B cell (primary cell): Measurements from ENCODE around the gene NBEAL1. TPM values are rescaled to one million over a fixed set of nuclear protein-coding genes. Genes with fewer than 3 reads are reported as not detected.
A peak's percentile ranks its signal among the peaks of the same experiment; 100 is the strongest.
"Not testable (repeated sequence)": the region's sequence is repeated elsewhere in the genome, so short reads cannot be mapped to it uniquely, and the experiment has no call there.

Experiments
- ATAC-seq: fragments of 200-7000 bp; cut with Tn5 transposase; one replicate; pipeline ENCODE4 v1.10.0; 2021; ENCODE audit warnings: low read depth, mild to moderate bottlenecking, moderate number of reproducible peaks, moderate library complexity
- CTCF ChIA-PET: fragments of 350-600 bp; sonication (Branson Sonifier 250); formaldehyde crosslinking; loops from one replicate; lab custom pipeline; 2021; ENCODE audit warnings: antibody characterized with exemption, inconsistent platforms; lab: Charles Lee
- POLR2A ChIA-PET: fragments of 350-600 bp; sonication (Branson Sonifier 250); formaldehyde crosslinking; loops from one replicate; lab custom pipeline; 2021; ENCODE audit warnings: antibody characterized with exemption; lab: Charles Lee
- DNase-seq: peaks from one replicate; pipeline ENCODE4 v3.0.0; 2013
- H2AFZ ChIP-seq: 2 replicates; pipeline ENCODE4 v1.6.1; 2012; ENCODE audit warnings: mild to moderate bottlenecking, low read depth, low read length; ENCODE audit not compliant: insufficient read depth, poor library complexity, severe bottlenecking
- H3K27ac ChIP-seq, 2 donors: 1 replicate in 1 of 2; 2 replicates in 1 of 2; pipeline ENCODE4 v1.5.1; 2012 to 2013; ENCODE audit warnings: low read length in 2 of 2, mild to moderate bottlenecking in 2 of 2, moderate library complexity in 1 of 2
- H3K27me3 ChIP-seq, 4 experiments: fragments of 200-600 bp in 1 of 4; sonication (generic) in 1 of 4; replicated peaks in 1 of 4; 1 replicate in 2 of 4; 2 replicates in 2 of 4; pipeline versions ENCODE4 v1.6.1 to v1.7.0; 2013 to 2016; ENCODE audit warnings: low read length in 3 of 4, mild to moderate bottlenecking in 2 of 4, mixed read lengths in 1 of 4, moderate library complexity in 1 of 4; ENCODE audit not compliant: insufficient read depth in 4 of 4, control insufficient read depth in 3 of 4; ENCODE audit errors: control extremely low read depth in 1 of 4
- H3K36me3 ChIP-seq, 2 experiments: replicated peaks in 1 of 2; 1 replicate in 1 of 2; 2 replicates in 1 of 2; pipeline versions ENCODE4 v1.6.1 to v1.7.1; 2013; ENCODE audit warnings: low read length in 1 of 2; ENCODE audit not compliant: insufficient read depth in 2 of 2, control insufficient read depth in 1 of 2; ENCODE audit errors: control extremely low read depth in 1 of 2, extremely low read depth in 1 of 2
- H3K4me1 ChIP-seq, 2 donors: fragments of 200-600 bp in 1 of 2; sonication (generic) in 1 of 2; 1 replicate in 1 of 2; 2 replicates in 1 of 2; pipeline versions ENCODE4 v1.5.1 to v1.6.1; 2013 to 2017; ENCODE audit warnings: low read length in 2 of 2; ENCODE audit not compliant: control insufficient read depth in 2 of 2, insufficient read depth in 2 of 2
- H3K4me2 ChIP-seq: replicated peaks from 2 replicates; pipeline ENCODE3; 2012; ENCODE audit warnings: mild to moderate bottlenecking, low read depth, low read length; ENCODE audit not compliant: poor library complexity, severe bottlenecking
- H3K4me3 ChIP-seq, 5 experiments: fragments of 200-600 bp in 1 of 5; sonication (generic) in 1 of 5; 1 replicate in 3 of 5; 2 replicates in 2 of 5; pipeline versions ENCODE4 v1.5.1 to v1.7.0; 2011 to 2016; ENCODE audit warnings: low read length in 4 of 5, mild to moderate bottlenecking in 4 of 5, low read depth in 2 of 5, control low read depth in 1 of 5, moderate library complexity in 1 of 5; ENCODE audit not compliant: insufficient read depth in 1 of 5; ENCODE audit errors: control extremely low read depth in 1 of 5, extremely low read depth in 1 of 5
- H3K79me2 ChIP-seq: fragments of 200-600 bp; sonication (generic); one replicate; pipeline ENCODE4 v1.6.0; 2016; ENCODE audit warnings: low read length; ENCODE audit not compliant: control insufficient read depth, insufficient read depth
- H3K9ac ChIP-seq: fragments of 200-600 bp; sonication (generic); 2 replicates; pipeline ENCODE4 v1.6.1; 2017; ENCODE audit warnings: mild to moderate bottlenecking, low read length, moderate library complexity
- H3K9me3 ChIP-seq, 3 donors: one replicate each; pipeline versions ENCODE4 v1.6.1 to v1.7.1; 2013; ENCODE audit warnings: low read length in 2 of 3; ENCODE audit not compliant: control insufficient read depth in 2 of 3, insufficient read depth in 1 of 3; ENCODE audit errors: control extremely low read depth in 1 of 3
- H4K20me1 ChIP-seq: 2 replicates; pipeline ENCODE4 v1.6.0; 2012; ENCODE audit warnings: mild to moderate bottlenecking, low read length; ENCODE audit not compliant: insufficient read depth, control insufficient read depth, poor library complexity, severe bottlenecking
- H3K27ac Mint-ChIP-seq: one replicate; pipeline ENCODE4 v1.8.0; 2021; ENCODE audit warnings: mixed read lengths
- H3K27me3 Mint-ChIP-seq: one replicate; pipeline ENCODE4 v1.8.0; 2021; ENCODE audit warnings: mixed read lengths
- H3K4me1 Mint-ChIP-seq: one replicate; pipeline ENCODE4 v1.8.0; 2021; ENCODE audit warnings: mixed read lengths
- H3K4me3 Mint-ChIP-seq: one replicate; pipeline ENCODE4 v1.8.0; 2021; ENCODE audit warnings: mixed read lengths
- H3K9me3 Mint-ChIP-seq: one replicate; pipeline ENCODE4 v1.8.0; 2022; ENCODE audit warnings: mixed read lengths; ENCODE audit not compliant: insufficient read depth
- EZH2 ChIP-seq: IDR thresholded peaks from 2 replicates; pipeline ENCODE4 v1.6.1; 2012; ENCODE audit warnings: borderline replicate concordance, low read depth, mild to moderate bottlenecking, moderate library complexity, low read length; ENCODE audit not compliant: insufficient read depth, poor library complexity, severe bottlenecking
- WGBS: methylation state at CpG from one replicate; pipeline ENCODE4 v1.1.5; 2013; ENCODE audit warnings: missing lambda C conversion rate; ENCODE audit not compliant: insufficient coverage; 5-methylcytosine and 5-hydroxymethylcytosine counted together
- intact Hi-C: fragments of 100-400 bp; cut with micrococcal nuclease; formaldehyde crosslinking; loops from one replicate; pipeline ENCODE4 v1.10.0; 2022
- polyA plus RNA-seq: library from polyadenylated mRNA; depleted of rRNA; stranded (reverse); fragments of >200 nt; gene quantifications from 2 replicates; pipeline ENCODE4 v1.2.3, GENCODE V29; 2012
- total RNA-seq, 2 donors: library from RNA; stranded (reverse); fragments of 120-200 nt in 1 of 2; gene quantifications; 1 replicate in 1 of 2; 2 replicates in 1 of 2; pipeline versions ENCODE4 v1.2.3 to v1.2.4, GENCODE V29; 2013 to 2022
- TF ChIP-seq, protein P1 (sequence below): fragments of 200-600 bp; IDR thresholded peaks from one replicate; pipeline ENCODE4 v1.8.0; 2022; ENCODE audit warnings: antibody characterized with exemption, mild to moderate bottlenecking

The NBEAL1 gene
- total and polyA plus RNA-seq, 2 donors (not counting 1 experiment from before 2014, with no cell fraction given) = 2.2 to 22.0 TPM

DNA sequence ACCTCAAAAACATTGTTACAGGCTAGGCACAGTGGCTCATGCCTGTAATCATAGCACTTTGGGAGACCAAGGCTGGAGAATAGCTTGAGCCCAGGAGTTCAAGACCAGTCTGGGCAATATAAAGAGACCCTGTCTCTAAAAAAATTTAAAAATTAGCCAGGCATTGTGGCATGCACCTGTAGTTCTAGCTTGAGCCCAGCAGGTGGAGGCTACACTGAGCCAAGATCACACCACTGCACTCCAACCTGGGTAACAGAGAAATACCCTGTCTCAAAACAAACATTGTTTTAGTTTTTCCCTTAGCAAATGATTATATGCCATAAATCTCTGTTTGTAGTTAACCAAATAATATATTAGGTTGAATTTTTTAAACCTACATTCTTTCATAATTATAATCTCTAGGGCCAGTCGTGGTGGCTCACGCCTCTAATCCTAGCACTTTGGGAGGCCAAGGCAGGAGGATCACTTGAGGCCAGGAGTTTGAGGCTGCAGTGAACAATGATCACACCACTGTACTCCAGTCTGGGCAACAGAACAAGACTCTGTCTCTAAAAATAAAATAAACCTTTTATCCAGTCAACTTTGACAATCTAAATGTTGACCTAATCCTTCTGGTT is 210.9 kb downstream of the NBEAL1 start:
- DNase-seq (peak; percentile 46), ATAC-seq (peak; percentile 56)
- Histone ChIP-seq H3K27ac (no peak overlapping the region), H3K79me2 (no peaks in the 10 kb centered on the region), H3K4me3 (no peak overlapping the region), H3K4me1 (no peaks in the 10 kb centered on the region), H4K20me1 (no peaks in the 10 kb centered on the region), H3K9me3 (no peaks in the 10 kb centered on the region), H2AFZ (no peak overlapping the region), H3K9ac (no peak overlapping the region), H3K27me3 (no peaks in the 10 kb centered on the region), H3K36me3 (no peaks in the 10 kb centered on the region), H3K4me2 (no peak overlapping the region)
- WGBS = 100% methylated on average over 1 of the region's 2 CpGs
- Mint-ChIP-seq H3K4me1 (no peaks in the 10 kb centered on the region), H3K27me3 (no peaks in the 10 kb centered on the region), H3K27ac (no peak overlapping the region), H3K4me3 (no peak overlapping the region), H3K9me3 (peaks cover 3% of the 10 kb centered on the region)
- intact Hi-C loops = loop anchor here (1.0 to 5.0 kb wide), 2 partner anchors 229 to 653 kb away; no protein-coding TSS in a partner anchor
- ChIA-PET POLR2A (interaction anchor here (0.6 kb wide), 1 partner anchor 12 kb away, joined by 4 read pairs; no protein-coding TSS in a partner anchor), CTCF (interaction anchor here (0.6 to 3.1 kb wide), 9 partner anchors 9 to 684 kb away, joined by 3 to 23 read pairs (median 4); partner anchors contain the start of gene CYP20A1)
- no peak for TF ChIP-seq EZH2
- TF ChIP-seq, protein P1, sequence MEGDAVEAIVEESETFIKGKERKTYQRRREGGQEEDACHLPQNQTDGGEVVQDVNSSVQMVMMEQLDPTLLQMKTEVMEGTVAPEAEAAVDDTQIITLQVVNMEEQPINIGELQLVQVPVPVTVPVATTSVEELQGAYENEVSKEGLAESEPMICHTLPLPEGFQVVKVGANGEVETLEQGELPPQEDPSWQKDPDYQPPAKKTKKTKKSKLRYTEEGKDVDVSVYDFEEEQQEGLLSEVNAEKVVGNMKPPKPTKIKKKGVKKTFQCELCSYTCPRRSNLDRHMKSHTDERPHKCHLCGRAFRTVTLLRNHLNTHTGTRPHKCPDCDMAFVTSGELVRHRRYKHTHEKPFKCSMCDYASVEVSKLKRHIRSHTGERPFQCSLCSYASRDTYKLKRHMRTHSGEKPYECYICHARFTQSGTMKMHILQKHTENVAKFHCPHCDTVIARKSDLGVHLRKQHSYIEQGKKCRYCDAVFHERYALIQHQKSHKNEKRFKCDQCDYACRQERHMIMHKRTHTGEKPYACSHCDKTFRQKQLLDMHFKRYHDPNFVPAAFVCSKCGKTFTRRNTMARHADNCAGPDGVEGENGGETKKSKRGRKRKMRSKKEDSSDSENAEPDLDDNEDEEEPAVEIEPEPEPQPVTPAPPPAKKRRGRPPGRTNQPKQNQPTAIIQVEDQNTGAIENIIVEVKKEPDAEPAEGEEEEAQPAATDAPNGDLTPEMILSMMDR = peak; percentile 80

DNA sequence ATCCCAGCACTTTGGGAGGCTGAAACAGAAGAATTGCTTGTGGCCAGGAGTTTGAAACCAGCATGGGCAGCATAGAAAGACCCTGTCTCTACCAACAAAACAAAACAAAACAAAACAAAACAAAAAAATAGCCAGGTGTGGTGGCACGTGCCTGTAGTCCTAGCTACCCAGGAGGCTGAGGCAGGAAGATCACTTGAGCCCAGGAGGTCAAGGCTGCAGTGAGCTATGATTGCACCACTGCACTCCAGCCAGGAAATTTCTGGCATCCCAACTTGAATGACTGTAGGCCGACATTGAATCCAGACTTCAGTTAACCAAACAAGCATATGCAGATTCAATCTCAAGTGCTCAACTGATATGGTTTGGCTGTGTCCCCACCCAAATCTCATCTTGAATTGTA is 215.0 kb downstream of the NBEAL1 start:
- H3K4me3 Mint-ChIP-seq, H3K27me3 Mint-ChIP-seq, H3K4me1 ChIP-seq, H3K4me3 ChIP-seq, H4K20me1 ChIP-seq, H3K9me3 Mint-ChIP-seq, H3K9me3 ChIP-seq, ATAC-seq, H3K4me1 Mint-ChIP-seq, H3K27me3 ChIP-seq, H3K4me2 ChIP-seq, H2AFZ ChIP-seq, H3K79me2 ChIP-seq, POLR2A ChIA-PET, H3K36me3 ChIP-seq, H3K27ac ChIP-seq, CTCF ChIA-PET, H3K9ac ChIP-seq, H3K27ac Mint-ChIP-seq, DNase-seq: not testable (repeated sequence)
- intact Hi-C loops = loop anchor here (5.0 kb wide), 1 partner anchor 657 kb away; no protein-coding TSS in a partner anchor
- 100% methylated on average over 1 of the region's 2 CpGs for WGBS
